ENCODE data around the gene REM2.
A peak's percentile ranks its signal among the peaks of the same experiment; 100 is the strongest.

Gene REM2

DNA sequence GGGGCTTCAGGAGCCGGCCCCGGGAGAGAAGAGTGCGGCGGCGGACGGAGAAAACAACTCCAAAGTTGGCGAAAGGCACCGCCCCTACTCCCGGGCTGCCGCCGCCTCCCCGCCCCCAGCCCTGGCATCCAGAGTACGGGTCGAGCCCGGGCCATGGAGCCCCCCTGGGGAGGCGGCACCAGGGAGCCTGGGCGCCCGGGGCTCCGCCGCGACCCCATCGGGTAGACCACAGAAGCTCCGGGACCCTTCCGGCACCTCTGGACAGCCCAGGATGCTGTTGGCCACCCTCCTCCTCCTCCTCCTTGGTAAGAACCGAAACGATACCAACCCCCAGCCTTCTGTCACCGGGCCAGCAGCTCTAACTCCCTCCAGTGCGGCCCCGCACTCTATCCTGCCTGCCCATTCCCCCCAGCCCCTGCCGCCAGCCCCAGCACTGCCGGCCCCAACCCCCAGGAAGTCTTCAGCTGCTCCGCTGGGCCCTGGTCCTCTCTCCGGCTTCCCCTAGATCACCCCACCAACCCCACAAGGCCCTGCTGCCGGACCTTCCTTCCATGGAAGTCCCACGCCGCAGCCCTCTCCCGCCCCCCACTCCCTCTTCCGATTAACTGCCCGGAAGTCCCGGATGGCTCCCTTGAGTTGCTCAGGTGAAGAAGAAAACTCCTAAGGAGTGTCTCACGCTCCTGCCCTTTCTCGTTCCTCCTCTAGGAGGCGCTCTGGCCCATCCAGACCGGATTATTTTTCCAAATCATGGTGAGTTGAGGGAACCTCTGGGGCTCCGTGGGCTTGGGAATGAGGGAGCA lies 10.8 kb upstream of the REM2 start:
- peak; percentile 64 for DNase-seq (ENCODE audit: extremely low read depth, low read depth)

DNA sequence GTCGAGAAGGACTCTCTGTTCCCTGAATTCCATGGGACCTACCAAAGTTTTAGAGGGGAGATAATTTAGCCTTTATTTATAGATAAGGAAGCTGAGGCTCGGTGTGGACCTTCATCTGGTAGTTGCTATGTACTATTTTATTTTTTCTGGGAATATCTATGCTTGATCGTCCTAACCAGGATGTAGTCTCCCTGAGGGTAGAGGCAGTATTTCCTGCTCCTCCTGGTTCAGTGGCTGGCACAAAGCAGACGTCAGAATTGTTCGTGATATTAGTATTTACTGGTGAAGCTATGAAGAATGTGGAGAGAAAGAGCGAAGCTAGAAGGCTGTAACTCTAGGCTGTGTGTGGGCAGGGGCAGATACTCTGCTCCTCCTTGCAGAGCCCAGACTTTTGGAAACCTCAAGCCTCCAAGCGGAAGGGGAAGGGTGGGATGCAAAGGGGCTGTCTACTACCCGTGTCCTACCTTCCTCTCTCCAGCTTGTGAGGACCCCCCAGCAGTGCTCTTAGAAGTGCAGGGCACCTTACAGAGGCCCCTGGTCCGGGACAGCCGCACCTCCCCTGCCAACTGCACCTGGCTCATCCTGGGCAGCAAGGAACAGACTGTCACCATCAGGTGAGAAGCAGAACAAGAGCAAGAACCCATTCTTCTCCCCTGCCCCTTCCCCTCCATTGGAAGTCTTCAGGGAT lies 10.0 kb upstream of the REM2 start:
- no peak for DNase-seq (ENCODE audit: extremely low read depth, low read depth)
- TF ChIP-seq, protein P1, sequence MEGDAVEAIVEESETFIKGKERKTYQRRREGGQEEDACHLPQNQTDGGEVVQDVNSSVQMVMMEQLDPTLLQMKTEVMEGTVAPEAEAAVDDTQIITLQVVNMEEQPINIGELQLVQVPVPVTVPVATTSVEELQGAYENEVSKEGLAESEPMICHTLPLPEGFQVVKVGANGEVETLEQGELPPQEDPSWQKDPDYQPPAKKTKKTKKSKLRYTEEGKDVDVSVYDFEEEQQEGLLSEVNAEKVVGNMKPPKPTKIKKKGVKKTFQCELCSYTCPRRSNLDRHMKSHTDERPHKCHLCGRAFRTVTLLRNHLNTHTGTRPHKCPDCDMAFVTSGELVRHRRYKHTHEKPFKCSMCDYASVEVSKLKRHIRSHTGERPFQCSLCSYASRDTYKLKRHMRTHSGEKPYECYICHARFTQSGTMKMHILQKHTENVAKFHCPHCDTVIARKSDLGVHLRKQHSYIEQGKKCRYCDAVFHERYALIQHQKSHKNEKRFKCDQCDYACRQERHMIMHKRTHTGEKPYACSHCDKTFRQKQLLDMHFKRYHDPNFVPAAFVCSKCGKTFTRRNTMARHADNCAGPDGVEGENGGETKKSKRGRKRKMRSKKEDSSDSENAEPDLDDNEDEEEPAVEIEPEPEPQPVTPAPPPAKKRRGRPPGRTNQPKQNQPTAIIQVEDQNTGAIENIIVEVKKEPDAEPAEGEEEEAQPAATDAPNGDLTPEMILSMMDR (IDR thresholded peaks at IDR 0.05; ENCODE audit: low read depth, low read length) = no peak

More for the DNA sequence above, 10.8 kb upstream of the REM2 start:
- TF ChIP-seq, protein P1 (IDR thresholded peaks at IDR 0.05; ENCODE audit: low read depth, low read length) = peak; percentile 97

DNA sequence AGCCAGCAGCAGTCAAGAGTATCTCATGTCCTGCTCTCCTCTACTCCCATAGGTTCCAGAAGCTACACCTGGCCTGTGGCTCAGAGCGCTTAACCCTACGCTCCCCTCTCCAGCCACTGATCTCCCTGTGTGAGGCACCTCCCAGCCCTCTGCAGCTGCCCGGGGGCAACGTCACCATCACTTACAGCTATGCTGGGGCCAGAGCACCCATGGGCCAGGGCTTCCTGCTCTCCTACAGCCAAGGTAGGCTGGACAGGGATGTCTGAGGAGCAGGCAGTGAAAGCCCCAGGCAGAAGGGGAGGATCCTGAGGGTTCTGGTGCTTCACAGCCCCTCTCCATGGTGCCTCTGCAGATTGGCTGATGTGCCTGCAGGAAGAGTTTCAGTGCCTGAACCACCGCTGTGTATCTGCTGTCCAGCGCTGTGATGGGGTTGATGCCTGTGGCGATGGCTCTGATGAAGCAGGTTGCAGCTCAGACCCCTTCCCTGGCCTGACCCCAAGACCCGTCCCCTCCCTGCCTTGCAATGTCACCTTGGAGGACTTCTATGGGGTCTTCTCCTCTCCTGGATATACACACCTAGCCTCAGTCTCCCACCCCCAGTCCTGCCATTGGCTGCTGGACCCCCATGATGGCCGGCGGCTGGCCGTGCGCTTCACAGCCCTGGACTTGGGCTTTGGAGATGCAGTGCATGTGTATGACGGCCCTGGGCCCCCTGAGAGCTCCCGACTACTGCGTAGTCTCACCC lies 7.8 kb upstream of the REM2 start:
- TF ChIP-seq, protein P1 (IDR thresholded peaks at IDR 0.05; ENCODE audit: low read depth, low read length) = no peak

DNA sequence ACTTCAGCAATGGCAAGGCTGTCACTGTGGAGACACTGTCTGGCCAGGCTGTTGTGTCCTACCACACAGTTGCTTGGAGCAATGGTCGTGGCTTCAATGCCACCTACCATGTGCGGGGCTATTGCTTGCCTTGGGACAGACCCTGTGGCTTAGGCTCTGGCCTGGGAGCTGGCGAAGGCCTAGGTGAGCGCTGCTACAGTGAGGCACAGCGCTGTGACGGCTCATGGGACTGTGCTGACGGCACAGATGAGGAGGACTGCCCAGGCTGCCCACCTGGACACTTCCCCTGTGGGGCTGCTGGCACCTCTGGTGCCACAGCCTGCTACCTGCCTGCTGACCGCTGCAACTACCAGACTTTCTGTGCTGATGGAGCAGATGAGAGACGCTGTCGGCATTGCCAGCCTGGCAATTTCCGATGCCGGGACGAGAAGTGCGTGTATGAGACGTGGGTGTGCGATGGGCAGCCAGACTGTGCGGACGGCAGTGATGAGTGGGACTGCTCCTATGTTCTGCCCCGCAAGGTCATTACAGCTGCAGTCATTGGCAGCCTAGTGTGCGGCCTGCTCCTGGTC lies 7.2 kb upstream of the REM2 start:
- DNase-seq (ENCODE audit: extremely low read depth, low read depth) = no peak
- TF ChIP-seq, protein P1 (IDR thresholded peaks at IDR 0.05; ENCODE audit: low read depth, low read length) = no peak

More for the DNA sequence above, 7.8 kb upstream of the REM2 start:
- no peak for DNase-seq (ENCODE audit: extremely low read depth, low read depth)

DNA sequence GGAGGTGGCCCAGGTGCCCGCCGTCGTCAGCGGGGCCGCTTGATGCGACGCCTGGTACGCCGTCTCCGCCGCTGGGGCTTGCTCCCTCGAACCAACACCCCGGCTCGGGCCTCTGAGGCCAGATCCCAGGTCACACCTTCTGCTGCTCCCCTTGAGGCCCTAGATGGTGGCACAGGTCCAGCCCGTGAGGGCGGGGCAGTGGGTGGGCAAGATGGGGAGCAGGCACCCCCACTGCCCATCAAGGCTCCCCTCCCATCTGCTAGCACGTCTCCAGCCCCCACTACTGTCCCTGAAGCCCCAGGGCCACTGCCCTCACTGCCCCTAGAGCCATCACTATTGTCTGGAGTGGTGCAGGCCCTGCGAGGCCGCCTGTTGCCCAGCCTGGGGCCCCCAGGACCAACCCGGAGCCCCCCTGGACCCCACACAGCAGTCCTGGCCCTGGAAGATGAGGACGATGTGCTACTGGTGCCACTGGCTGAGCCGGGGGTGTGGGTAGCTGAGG lies 6.0 kb upstream of the REM2 start:
- TF ChIP-seq, protein P1 (IDR thresholded peaks at IDR 0.05; ENCODE audit: low read depth, low read length) = no peak
- DNase-seq (ENCODE audit: extremely low read depth, low read depth) = no peak

DNA sequence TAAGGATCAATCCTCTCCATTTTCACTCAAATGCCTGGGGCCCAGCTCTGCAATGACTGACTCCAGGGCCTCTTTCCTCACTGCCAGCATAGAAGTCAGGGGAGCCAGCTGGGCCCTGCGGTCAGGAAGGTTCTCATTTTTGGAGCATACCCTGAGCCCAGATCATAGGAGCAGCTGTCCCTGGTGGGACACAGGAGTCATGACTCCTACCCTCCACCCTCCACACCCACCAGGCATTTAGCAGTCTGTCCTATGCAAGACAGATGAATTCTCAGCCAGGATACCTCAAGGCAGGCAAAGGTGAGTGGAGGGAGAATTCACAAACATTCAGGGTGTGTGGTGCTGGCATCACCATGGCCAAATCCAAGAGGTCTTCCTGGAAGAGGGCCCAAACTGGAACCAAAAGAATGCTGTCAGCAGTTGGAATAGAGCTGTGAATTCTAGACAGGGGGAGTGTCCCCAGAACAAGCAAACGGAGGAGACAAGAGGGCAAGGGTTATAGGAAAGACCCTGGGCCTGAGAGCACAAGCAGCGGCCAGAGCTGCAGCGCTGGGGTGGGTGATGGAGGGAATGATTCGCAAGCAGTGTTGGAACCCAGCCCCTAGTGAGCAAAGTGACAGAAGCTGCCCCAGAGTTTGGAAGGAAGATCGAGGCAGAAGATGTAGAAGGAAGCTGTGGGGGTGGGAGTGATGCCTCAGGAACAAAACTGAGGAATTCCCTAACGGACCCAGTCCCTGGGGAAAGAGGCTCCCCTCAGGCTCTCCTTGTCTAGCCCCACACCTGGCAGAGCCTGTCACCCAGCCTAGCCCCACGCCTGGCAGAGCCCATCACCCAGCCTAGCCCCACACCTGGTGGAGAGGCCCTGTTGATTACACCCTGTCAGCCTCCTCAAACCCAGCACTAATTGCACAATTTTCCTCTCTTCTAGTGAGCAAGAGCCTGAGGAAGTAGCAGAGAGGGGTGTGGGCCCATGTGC lies 4.5 kb upstream of the REM2 start:
- TF ChIP-seq, protein P1 (IDR thresholded peaks at IDR 0.05; ENCODE audit: low read depth, low read length) = no peak
- DNase-seq (ENCODE audit: extremely low read depth, low read depth) = no peak

Data from AG09319 (cell line).